Inflammatory macrophage treated with lipopolysaccharide for 1 hour (primary cell): ENCODE data around the gene EMID1.

Experiments used
- DNase-seq, 2 donors: peaks; one replicate each; pipeline ENCODE4 v3.0.0-alpha.2; 2020 to 2022

The EMID1 gene

DNA sequence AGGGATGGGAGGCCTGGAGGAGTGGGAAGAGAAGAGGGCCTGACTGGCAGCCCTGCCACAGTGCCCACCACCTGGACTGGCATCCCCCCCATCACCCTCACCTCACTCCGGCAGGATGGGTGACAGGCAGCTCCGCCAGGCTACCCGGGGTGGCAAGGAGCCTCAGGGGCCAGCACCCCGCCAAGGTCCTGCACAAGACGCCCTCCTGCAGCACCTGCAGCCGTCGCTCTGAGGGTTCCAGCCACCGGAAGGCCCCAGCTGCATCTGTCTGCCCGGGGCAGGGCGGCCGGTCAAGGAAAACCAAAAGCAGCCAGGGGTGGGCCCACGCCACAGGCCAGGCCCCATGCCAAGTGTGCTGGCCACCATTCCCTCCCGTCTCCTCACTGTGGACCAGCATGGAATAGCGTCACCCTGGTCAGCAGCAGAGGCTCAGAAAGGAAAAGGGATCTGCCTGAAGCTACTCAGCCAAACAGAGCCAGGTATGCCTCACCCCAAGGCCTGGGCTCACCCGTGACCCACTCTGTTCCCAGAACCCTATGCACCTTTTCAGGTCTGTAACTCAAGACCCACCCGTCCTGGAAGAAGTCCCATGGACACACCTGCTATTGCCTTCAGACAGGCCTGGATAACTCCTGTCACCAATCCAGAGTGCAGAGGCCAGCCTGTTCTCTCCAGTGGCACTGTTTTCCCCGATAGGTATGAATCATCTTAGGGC lies 55.1 kb downstream of the EMID1 start:
- DNase-seq = no peak

DNA sequence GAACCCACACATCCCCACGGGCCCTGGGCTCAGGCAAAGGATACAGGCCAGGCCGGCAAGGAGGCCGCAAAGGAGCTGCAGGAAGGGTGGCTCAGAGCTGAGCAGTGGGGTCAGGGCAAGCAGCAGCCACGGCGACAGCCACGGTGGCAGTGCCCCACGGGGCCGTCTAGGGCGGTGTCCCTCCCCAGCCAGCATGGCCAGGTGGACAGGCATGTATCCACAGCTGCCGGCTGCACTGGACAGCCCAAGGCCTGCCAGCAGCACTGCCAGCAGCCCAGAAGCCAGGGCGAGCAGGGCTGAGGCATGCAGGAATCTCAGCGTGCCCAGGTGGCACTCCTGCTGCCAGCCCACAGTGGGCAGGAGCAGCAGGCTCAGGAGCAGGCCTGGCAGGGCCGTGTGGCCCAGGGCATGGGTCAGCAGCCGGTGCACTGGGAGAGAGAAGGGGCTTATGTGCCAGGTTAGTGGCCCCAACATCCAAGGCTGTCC lies 58.1 kb downstream of the EMID1 start:
- no peak for DNase-seq

DNA sequence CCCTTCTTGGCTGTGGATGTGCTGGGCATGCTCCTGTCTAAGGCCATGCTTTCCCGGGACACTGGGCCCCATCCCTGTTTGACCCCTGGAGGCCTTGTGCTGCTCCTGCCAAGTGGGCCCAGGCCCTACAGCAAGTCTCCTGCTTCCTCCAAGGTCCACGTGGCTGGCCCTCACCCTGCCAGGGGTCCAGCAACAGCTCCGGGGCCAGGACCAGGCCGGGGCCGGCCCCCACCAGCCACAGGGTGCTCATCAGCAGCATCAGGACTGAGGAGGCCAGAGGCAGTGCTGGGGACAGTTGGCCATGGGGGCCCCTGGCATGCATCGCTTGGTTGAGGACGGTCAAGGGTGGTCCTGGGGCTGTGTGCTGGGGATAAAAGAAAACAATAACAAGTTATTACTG lies 59.6 kb downstream of the EMID1 start:
- DNase-seq = no peak

DNA sequence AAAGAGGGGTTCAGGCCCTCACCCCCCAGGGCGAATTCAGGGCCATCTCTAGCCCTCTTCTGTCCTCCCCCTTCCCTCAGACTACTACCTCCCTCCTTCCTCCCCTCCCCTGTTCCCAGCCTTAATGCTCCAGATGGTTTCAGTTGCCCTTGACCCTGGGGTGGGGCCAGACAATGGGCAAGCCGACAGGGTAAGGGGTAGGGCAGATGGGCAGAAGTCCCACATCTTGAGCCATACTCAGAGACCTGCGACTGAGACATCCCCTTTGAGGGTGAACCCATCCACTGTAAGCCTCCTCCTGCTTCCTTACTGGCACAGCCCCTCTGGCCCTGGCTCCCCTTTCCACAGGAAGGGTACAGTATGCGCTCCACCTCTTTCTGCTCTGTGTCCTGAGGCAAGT lies 60.2 kb downstream of the EMID1 start:
- no peak for DNase-seq

DNA sequence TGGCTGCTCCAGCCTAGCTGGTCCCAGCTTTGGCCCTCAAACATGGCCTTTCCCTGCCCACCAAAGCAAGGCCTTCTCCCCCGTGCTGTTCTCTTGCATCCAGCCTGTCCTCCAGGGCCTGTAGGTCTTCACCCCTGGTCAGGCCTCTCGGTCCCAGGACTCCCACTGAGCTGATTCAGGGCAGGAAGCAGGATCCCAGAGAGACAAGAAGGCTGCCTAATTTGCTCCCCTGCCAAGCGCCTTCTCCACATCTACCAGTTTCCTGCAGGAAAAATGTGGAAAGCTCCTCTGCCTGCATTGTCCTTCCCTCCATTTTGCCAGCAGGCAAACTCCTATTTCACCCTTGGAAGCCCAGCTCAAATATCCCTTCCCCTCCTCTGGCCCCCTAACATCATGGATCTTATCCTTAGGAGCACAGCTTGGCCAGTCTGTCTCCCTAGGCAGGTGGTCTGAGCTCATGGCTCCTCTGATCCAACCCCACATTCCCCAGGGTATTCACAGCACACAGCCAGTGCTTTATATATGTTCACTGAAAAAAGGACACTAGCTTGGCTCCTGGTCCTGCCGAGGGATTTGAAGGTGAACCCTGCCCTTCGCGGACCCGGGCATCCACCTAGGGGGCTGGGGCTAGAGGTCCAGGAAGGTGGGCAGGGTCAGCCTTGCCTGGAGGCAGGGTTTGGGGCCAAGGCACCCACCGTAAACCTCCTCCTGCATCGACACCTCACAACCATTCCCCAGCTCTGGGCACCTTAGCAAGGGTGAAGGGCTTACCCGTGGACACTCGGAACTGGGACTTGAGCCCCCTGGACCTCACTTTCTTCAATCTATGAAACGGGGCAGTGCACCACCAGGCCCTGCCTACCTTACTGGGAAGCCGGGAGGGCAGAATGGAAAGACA lies 61.1 kb downstream of the EMID1 start:
- DNase-seq = no peak

DNA sequence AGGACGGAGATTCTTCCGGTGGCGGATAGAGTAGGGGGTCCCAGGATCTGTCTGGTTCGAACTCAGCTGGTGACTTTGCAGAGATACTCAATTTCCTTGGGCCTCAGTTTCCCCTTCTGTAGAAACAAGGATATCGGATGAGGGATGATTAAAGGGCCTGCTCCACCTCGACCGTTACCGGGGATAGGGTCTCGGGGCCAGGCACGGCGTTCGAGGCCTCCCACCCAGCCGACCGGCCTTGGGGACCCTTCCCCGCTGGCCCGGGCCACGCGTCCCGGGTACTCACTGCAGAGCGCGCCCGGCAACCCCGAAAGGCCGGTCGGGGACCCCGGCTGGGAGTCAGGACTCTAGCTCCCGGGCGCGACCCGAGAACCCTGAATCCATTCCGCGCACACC lies 61.8 kb downstream of the EMID1 start:
- no peak for DNase-seq

DNA sequence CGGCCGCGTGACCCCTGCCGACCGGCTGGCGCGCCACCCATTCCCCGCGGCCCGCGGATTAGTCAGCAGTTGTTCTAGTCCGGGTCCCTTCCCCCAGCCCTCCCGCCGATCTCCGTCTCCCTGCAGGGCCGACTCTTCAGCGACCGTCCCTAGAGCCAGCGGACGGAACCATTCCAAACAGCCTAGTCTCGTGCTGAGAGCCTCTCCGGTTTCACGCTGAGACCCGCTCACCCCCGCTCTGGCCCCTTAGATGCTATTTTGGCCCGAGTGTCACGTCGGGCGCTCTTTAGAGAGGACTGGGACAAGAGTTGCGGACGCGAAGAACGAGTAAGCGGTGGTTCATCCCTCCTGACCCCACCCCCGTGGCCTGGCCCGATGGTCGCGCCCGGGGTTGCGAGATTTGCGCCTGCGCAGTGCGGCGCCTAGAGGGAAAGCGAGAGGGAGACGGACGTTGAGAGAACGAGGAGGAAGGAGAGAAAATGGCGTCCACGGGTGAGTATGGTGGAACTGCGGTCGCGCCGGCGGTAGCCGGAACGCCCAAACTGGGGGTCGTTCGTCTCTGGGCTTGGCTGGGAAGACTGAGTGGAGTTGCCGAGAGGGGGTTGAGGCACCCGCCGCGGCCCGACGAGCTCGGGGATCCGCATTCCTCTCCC lies 62.3 kb downstream of the EMID1 start, which contains the start of the genes EWSR1 and RHBDD3:
TSS of gene EWSR1 (plus strand) at position 411 of the 653 bp plus-strand sequence. CDS start at position 480, 69 bp downstream.
TSS of gene RHBDD3 (minus strand) at position 124 of the 653 bp plus-strand sequence. CDS start 2,355 bp downstream, outside the sequence.
- peak; percentile 93 to 98 for DNase-seq

DNA sequence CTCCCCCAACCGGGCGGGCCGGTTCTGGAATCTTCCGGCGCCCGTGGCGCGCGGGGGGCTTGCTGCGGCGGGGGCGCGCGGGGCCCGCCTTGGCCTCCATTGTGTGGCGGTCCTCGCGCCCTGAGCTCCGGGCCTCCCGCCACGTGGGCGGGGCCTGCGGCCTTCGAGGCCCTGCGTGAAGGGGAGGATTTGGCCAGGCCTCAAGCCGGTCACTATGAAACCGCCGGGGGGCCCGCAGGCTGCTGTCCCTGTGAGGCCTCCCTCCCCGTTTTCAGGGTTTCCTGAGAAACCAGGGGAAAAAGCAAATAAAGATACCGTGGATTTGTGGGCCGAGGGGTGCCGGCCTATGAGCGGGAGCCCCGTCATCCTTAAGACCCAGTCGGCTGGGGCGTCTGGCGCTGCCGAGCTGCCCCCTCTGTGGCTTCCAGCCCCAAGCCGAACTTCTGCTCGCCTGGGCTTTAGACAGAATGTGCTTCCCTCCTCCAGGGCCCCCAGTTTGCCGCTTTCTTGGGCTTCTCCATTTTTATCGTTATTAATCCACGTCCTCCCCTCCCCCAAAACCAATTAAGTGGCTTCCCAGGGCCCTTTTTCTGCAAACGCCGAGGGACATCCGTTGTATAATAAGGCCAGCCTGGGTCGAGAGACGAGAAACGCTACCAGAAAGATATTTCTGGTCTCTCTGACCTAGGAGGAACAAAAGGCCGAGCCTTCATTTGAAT lies 63.0 kb downstream of the EMID1 start:
- peak; percentile 26 to 27 for DNase-seq

DNA sequence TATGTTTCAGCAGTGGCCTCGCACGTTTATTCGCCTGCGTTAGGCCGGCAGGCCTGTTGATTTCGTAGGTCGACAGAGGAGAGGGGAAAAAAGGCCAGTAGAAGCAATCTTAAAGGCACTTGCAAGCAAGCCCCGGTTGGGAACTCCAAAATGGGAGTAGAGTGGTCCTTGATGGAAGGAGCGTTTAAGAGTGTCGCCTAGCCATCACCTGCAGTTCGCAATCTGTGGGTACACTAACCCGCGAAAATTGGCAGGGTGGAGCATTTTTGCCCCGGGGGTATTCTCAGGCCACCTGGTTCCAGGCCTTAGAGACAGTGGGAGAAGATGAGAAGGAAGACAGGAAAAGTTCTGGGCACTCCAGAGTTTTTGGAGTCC lies 63.5 kb downstream of the EMID1 start:
- no peak for DNase-seq

DNA sequence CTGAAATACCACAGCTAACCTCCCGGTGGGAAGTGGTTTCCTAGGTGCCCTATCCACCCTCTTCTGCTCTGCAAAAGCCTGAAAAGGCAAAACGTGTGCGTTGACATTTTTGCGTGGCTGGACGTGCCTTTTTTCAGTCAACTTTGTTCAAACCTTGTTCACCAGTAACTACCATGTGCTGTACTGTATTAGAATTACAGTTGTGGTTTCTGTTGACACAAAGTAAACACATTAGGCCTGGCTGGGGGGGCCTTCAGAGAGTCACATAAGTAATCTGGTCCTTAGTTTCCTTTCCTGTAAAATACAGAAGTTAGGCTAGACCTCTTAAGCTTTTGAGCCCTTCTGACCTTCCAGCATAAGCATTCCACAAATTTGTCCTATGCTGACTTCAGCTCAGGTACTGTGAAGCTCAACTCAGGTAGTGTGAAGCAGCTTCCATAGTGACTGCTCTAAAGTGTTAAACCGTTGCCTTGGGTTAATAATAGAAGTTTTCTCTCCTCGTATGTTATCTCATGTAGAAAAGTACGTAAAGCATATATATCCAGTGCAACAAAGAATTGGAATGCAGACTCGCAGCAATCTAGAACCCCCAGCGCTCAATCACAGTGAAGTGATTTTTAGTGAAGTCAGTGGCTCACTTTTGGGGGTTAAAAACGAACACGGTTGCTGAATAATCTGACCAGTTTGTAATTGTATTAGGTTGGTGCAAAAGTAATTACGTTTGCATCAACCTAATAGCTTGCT lies 64.2 kb downstream of the EMID1 start:
- peak in 1 of 2 donors; percentile 8 for DNase-seq

DNA sequence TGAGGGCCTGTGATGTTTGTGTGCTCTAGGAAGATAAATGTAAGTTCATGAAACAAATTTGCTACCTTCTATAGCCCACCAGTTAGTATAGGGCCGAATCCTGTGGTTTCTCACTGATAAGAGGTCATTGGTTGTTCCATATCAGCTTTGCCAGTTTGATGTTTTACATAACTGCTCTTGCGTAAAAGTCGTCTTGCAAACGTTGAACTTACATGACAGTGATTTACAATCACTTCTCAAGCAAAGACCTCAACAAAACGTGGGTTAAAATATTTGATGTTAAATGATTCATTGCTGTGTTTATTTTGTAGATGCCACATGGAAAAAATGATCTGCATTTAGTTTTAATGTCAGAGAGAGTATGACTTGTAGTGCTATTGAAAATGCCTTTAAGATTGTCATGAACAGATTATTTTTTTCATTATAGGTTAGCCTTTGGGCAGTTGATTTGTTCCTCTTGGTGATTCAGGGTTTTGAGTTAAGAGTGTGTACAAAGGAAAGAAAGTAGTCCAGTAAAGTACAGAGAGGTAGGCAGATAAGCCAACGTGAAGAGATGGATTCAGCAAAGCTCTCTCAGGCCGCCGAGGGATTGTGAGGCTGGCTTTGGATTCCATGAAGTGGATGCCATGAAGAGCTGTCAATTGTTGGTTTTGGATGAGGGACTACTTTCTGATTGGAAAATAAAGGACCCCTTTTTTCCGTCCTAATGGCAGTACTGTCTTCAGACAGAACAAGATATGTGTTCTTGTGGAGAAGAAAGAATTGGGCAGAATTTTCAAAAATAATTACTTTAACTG lies 65.0 kb downstream of the EMID1 start:
- peak; percentile 18 to 48 for DNase-seq

DNA sequence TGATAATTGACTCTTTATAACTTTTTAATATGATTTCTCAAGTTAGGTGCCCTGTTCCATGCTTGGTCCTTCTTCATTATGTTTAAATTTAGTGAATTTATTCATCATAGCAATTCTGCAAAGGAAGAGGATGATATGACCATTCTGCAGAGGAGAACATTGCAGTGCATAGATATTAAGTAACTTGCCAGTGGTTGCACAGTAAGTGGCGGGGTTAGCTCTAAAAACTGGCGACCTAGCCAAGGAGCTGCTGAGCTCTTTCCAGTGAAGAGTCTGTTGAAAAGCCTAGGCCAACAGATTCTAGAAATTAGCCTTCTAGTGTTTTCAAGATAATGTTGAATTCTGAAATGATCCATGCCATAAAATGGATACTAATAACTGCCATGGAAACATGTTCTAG lies 66.9 kb downstream of the EMID1 start:
- DNase-seq = no peak

DNA sequence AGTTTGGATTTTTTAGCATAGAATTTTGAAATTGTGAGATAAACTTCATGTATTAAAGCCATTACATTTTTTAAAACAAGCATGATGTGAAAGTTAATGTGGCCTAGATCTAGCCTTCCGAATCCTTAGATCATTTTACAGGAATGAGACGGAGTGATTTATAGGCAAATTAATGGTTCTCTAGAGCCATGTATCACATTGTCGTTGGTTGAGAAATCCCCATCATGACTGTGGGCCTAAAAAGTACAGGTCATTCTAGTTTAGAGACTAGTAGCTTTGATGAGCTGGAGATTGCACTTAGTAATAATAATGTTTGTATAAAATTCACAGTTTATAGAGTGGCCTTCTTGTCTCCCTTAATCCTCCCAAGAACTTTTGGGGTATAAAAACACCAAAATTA lies 69.5 kb downstream of the EMID1 start:
- DNase-seq = no peak

DNA sequence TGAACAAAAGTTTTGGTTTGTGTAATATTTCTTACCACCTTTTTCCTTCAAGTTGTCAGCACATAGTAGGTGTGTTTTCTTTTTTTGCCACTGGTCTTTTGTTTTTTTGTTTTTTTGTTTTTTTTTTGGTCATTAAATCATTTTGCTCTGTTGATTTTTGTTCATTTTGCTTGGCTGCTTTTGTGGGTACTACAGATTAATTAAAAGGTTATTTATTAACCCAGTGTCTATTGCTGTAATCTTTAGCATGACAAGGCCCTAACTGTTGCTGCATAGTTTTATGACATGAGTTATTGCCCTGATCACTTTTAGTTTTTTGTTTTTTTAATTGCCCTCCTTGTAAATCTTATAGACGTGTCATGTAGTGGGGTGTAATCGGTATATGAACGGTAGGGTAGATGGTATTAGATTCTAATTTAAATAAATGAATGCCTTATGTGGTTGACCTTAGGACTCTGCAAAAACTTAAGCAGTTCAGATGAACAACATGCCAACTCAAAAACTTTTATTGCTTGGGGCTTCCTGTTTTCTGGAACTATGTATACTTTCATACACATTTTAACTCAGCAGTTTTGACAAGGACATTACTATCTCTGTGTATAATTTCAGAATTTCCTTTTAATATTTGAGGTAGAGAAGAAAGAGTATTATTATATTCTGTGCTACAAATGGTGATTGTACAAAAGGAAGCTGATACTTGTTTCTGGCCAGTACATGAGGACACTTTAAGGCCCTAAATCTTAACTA lies 70.3 kb downstream of the EMID1 start:
- no peak for DNase-seq

DNA sequence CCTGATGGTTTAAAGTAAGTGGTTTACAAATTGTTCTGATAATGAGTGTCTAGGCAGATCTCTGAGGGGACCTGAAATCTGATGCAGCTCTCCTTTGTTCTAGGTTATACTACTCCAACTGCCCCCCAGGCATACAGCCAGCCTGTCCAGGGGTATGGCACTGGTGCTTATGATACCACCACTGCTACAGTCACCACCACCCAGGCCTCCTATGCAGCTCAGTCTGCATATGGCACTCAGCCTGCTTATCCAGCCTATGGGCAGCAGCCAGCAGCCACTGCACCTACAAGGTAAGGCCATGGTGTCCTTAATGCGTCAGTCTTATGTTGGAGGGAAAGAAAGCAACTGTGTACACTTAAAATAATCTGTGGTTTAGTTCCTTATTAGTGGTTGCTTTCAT lies 72.2 kb downstream of the EMID1 start:
- DNase-seq = no peak

DNA sequence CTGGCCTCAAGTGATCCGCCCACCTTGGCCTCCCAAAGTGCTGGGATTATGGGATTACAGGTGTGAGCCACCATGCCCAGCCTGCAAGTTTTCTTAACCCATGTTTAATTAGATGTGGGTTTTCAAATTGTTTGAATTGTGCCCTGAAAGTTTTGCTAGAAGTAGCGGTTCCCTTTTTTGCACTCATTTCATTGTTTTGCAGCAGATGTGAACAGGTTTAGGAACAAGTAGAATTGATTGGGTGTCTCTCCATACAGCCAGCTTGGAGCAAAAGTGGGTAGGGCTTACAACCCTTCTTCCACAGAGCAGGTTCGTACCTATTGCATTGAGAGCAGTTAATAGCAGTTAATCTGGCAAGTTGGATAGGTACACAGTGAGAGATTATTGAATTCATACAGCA lies 78.5 kb downstream of the EMID1 start:
- no peak for DNase-seq

DNA sequence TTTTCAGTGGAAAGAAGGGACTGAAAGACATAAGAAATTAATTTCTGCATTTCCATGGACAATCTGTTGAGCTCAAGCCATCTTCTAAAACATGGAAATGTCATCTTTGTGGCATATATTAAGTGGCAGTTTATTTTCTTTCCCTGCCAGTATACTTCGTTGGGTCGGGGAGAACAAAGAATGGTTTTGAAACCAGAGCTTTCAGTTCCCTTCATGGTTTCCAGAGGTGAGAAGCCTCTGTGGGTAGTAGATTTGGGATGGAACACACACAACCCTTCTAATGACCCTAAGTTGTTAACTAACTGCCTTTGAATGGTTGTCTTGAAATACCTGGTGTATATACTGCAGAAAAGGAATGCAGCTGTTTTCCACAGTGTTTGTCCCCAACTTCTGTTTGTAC lies 83.1 kb downstream of the EMID1 start:
- no peak for DNase-seq

DNA sequence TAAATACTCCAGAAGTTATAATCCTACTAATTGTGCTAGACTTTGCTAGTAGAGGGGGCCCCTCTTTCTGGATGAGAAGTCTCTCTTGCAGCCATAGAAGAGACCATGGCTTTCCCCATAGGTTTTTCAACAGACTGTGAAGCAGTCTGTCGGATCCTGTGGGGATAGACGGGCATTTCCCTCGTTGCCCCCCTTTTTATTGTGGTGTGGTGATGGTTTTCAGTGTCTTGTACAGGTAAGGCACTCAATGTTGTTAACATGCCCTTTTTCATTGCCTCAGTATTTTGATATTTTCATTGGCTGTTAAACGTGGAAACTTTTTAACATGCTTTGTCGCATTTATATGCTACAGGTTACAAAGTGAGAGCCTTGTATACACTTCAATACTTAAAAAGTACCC lies 84.4 kb downstream of the EMID1 start:
- no peak for DNase-seq

DNA sequence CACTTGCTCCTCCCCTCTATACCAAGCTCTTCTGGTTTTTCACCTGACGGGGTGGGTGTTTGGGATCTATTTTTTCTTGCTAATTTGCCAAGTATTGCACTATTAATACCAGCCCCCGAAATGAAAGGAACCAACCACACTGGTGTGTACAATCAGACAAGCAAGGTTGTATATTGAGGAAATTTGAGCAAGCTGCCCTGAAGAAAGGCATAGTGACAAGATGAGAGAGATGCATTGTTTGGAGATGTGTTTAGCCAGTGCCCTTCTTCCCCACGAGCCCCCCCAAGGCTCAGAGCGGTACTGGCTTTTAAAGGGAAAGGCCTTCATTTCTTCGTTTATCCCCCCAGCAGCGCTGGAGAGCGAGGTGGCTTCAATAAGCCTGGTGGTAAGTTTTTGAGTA lies 85.5 kb downstream of the EMID1 start:
- no peak for DNase-seq

DNA sequence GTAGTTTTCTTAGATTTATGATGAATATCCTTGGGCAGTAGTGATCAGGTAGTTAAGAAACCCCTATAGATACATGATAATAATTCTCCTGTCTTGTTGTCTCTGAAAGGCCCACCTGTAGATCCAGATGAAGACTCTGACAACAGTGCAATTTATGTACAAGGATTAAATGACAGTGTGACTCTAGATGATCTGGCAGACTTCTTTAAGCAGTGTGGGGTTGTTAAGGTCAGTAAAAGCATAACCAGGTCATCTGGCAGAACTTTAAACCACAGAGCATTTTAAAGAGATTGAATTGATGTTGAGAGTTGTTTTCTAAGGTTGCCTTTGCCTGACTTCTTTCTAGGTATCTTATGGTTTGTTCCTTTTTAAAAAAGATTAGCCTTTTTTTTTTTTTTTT lies 86.7 kb downstream of the EMID1 start:
- no peak for DNase-seq
